BJ (cell line): Measurements from ENCODE around the gene ULBP3. TPM values are rescaled to one million over a fixed set of nuclear protein-coding genes. Genes with fewer than 3 reads are reported as not detected.
A peak's percentile ranks its signal among the peaks of the same experiment; 100 is the strongest.
"Not testable (repeated sequence)": the region's sequence is repeated elsewhere in the genome, so short reads cannot be mapped to it uniquely, and the experiment has no call there.

ENCODE experiments used
- CTCF ChIA-PET: fragments of 350-600 bp; formaldehyde crosslinking; extraction: SDS; loops from one replicate; lab custom pipeline; 2021; ENCODE audit warnings: antibody characterized with exemption, inconsistent platforms; lab: Yijun Ruan, JAX
- POLR2A ChIA-PET: fragments of 300-600 bp; sonication (Branson Sonifier 250); formaldehyde crosslinking; extraction: SDS; loops from one replicate; lab custom pipeline; 2021; ENCODE audit warnings: antibody characterized with exemption; lab: Charles Lee
- DNase-seq: peaks from one replicate; pipeline ENCODE4 v3.0.0-alpha.2; 2011; ENCODE audit warnings: low read depth
- H3K27me3 ChIP-seq: 2 replicates; pipeline ENCODE4 v1.6.0; 2011; ENCODE audit warnings: low read length; ENCODE audit not compliant: control insufficient read depth, insufficient read depth
- H3K36me3 ChIP-seq: 2 replicates; pipeline ENCODE4 v1.5.1; 2011; ENCODE audit warnings: low read length; ENCODE audit not compliant: control insufficient read depth, insufficient read depth
- H3K4me3 ChIP-seq: 2 replicates; pipeline ENCODE4 v1.5.1; 2011; ENCODE audit warnings: low read depth, mild to moderate bottlenecking, control low read depth, low read length
- CTCF ChIP-seq: IDR thresholded peaks from 2 replicates; pipeline ENCODE4 v1.5.1; 2011; ENCODE audit warnings: low read depth, mild to moderate bottlenecking, control low read depth, inconsistent platforms, low read length, moderate library complexity; ENCODE audit not compliant: insufficient read depth
- polyA plus RNA-seq: library from polyadenylated mRNA; depleted of rRNA; stranded (reverse); fragments of >200 nt; gene quantifications from 2 replicates; pipeline ENCODE4 v1.2.3, GENCODE V29; 2011

Gene ULBP3
- polyA plus RNA-seq, 1 experiment: 6.0 TPM

GRCh38 chr6:150018846-150019580 lies 49.9 kb downstream of the ULBP3 start:
- H3K4me3 ChIP-seq: no peak overlapping the region
- CTCF ChIA-PET: no interaction called here
- POLR2A ChIA-PET: no interaction called here
- TF ChIP-seq CTCF: no peak
- no peak for DNase-seq
- no peaks in the 10 kb centered on the region for H3K36me3 ChIP-seq
- H3K27me3 ChIP-seq: peaks cover 22% of the 10 kb centered on the region

- CTCF ChIA-PET: interaction anchor here (0.7 to 2.1 kb wide), 19 partner anchors 8 to 378 kb away, joined by 3 to 24 read pairs (median 4); partner anchors contain the start of gene RAET1L
- H3K4me3 ChIP-seq, POLR2A ChIA-PET, DNase-seq, H3K36me3 ChIP-seq: not testable (repeated sequence)
- H3K27me3 ChIP-seq: peaks cover 29% of the 10 kb centered on the region
- TF ChIP-seq CTCF: peak; percentile 5; the same call in 1 of the 2 replicates
Observed at GRCh38 chr6:150017186-150017521, 51.8 kb downstream of the ULBP3 start.

GRCh38 chr6:150016324-150017185 lies 52.4 kb downstream of the ULBP3 start:
- ChIA-PET POLR2A (no interaction called here), CTCF (interaction anchor here (0.6 to 2.1 kb wide), 23 partner anchors 8 to 379 kb away, joined by 3 to 24 read pairs (median 4); partner anchors contain the start of gene RAET1L)
- no peak for DNase-seq
- H3K36me3 ChIP-seq: no peaks in the 10 kb centered on the region
- TF ChIP-seq CTCF: peak; percentile 45
- peaks cover 32% of the 10 kb centered on the region for H3K27me3 ChIP-seq
- no peak overlapping the region for H3K4me3 ChIP-seq

GRCh38 chr6:150015281-150016001 lies 53.5 kb downstream of the ULBP3 start:
- H3K27me3 ChIP-seq: peaks cover 32% of the 10 kb centered on the region
- DNase-seq, H3K4me3 ChIP-seq, POLR2A ChIA-PET, H3K36me3 ChIP-seq: not testable (repeated sequence)
- CTCF ChIA-PET: interaction anchor here (1.3 to 2.1 kb wide), 3 partner anchors 21 to 83 kb away, joined by 3 to 11 read pairs (median 11); no protein-coding TSS in a partner anchor

- H3K36me3 ChIP-seq, H3K4me3 ChIP-seq, POLR2A ChIA-PET, CTCF ChIA-PET, DNase-seq: not testable (repeated sequence)
- peaks cover 33% of the 10 kb centered on the region for H3K27me3 ChIP-seq
Observed at GRCh38 chr6:150014623-150015280, 54.2 kb downstream of the ULBP3 start.

GRCh38 chr6:150013785-150014622 lies 54.9 kb downstream of the ULBP3 start:
- H3K4me3 ChIP-seq, DNase-seq, POLR2A ChIA-PET, CTCF ChIA-PET, H3K36me3 ChIP-seq: not testable (repeated sequence)
- peaks cover 30% of the 10 kb centered on the region for H3K27me3 ChIP-seq

GRCh38 chr6:150012846-150013784 lies 55.8 kb downstream of the ULBP3 start:
- H3K36me3 ChIP-seq, H3K4me3 ChIP-seq, DNase-seq, POLR2A ChIA-PET: not testable (repeated sequence)
- CTCF ChIA-PET: interaction anchor here (1.2 kb wide), 1 partner anchor 88 kb away, joined by 3 read pairs; no protein-coding TSS in a partner anchor
- H3K27me3 ChIP-seq: peaks cover 36% of the 10 kb centered on the region
